ENCODE results near the gene HAUS8. TPM values are rescaled to one million over a fixed set of nuclear protein-coding genes. Genes with fewer than 3 reads are reported as not detected.
A peak's percentile ranks its signal among the peaks of the same experiment; 100 is the strongest.

HAUS8 gene
- total and polyA plus RNA-seq, 2 of the 4 experiments (the other 2 are of a cell fraction) = 3.4 to 14.2 TPM

DNA sequence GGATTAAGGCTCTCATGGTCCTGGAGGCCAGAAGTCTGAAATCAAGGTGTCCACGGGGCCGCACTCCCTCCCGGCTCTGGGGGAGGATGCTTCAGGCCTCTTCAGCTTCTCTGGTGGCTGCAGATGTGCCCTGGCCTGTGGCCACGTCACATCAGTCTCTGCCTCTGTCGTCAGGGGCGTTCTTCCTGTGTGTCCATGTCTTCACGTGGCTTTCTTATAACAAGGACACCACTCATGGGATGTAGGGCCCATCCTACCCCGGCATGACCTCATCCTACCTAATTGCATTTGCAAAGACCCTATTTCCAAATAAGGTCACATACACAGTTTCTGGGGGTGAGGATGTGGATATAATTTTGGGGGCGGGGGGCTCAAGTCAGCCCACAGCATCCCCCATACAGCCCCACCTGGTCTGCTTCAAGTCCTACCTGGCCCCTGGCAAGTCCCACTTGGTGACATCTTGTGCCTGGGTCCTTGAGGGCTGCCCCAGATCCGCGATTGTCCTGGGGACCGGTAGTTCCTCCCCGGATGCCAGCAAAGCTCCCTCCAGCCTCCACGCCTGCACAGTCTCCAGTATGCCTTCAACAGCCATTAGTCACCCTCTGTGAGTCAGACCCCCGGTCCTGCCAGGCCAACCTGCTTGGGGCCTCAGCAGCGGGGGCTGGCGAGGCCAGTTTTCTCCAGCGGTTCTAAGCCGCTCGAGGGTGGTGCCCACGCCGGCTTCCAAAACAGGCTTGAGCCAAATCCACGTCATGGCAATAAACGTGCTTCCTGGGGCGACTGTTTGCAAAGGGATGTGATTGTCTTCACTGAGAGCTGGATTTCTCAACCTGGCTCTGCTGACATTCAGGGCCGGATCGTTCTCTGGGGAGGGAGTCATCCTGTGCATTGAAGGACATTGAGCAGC, 32.5 kb upstream of the HAUS8 start:
- H4K91ac ChIP-seq (ENCODE audit: insufficient read depth, low read depth, low read length) = peak overlapping the region; percentile 97
- dilution Hi-C loops (cut with HindIII; ENCODE audit: low sequenced_read_pairs, unreplicated experiment) (no loop called here), intact Hi-C loops (cut with micrococcal nuclease) (loop anchor here (1.0 to 2.0 kb wide), 2 partner anchors 27 kb away; no protein-coding TSS in a partner anchor), in situ Hi-C loops (cut with MboI; ENCODE audit: low sequenced_read_pairs) (no loop called here)
- peaks cover 10 to 85% of the 10 kb centered on the region in 2 experiments; a peak in 3 of 4 replicates for H3K79me1 ChIP-seq (ENCODE audit: low read depth in 1 of 2, low read length in 2 of 2)
- peak overlapping the region; percentile 86 for H3K27ac ChIP-seq (ENCODE audit: insufficient read depth, low read length)
- peak overlapping the region; percentile 35 for H3K18ac ChIP-seq (ENCODE audit: low read depth, low read length)
- 33% methylated on average over 6 of the region's 27 CpGs; no CpG with 5 or more reads in 1 of the 2 experiments for WGBS, 2 experiments (ENCODE audit: extremely low coverage in 2 of 2, insufficient read length in 1 of 2)
- H3K56ac ChIP-seq (ENCODE audit: extremely low read depth, insufficient read depth, low read length) = peak overlapping the region; percentile 87
- DNase-seq = peak; percentile 98
- ATAC-seq (ENCODE audit: low read depth) = peak; percentile 97
- H3K4me1 ChIP-seq (ENCODE audit: control insufficient read depth, insufficient read depth, low read length) = peaks cover 7% of the 10 kb centered on the region
- peak overlapping the region; percentile 98 for H2AK5ac ChIP-seq (ENCODE audit: low read depth, low read length)
- H3K4me3 ChIP-seq (ENCODE audit: insufficient read depth, low read depth, low read length) = no peak overlapping the region
- peak overlapping the region; percentile 96 for H2BK120ac ChIP-seq (ENCODE audit: low read depth, low read length)
- no peaks in the 10 kb centered on the region for H3K27me3 ChIP-seq (ENCODE audit: control insufficient read depth, insufficient read depth, low read length)
- POLR2A ChIA-PET (ENCODE audit: unreplicated experiment) = interaction anchor here (0.6 kb wide), 1 partner anchor 273 kb away, joined by 3 read pairs; no protein-coding TSS in a partner anchor
- H2AK9ac ChIP-seq (replicated peaks; ENCODE audit: low read depth, low read length, poor library complexity) = peak overlapping the region; percentile 98
- peak overlapping the region; percentile 93 to 95 for H4K8ac ChIP-seq (ENCODE audit: low read depth in 2 of 2, low read length in 2 of 2)
- peak overlapping the region; percentile 86 for H2AFZ ChIP-seq (replicated peaks; ENCODE audit: low read length, poor library complexity)
- peak overlapping the region; percentile 98 for H2BK15ac ChIP-seq (ENCODE audit: low read depth, low read length)
- H3K36me3 ChIP-seq (ENCODE audit: control insufficient read depth, insufficient read depth, low read length) = peaks cover 50% of the 10 kb centered on the region
- peak overlapping the region; percentile 92 for H3K4ac ChIP-seq (ENCODE audit: low read depth, low read length)
- H3K4me2 ChIP-seq (ENCODE audit: low read depth, low read length) = peak overlapping the region; percentile 63
- peak overlapping the region; percentile 89 for H2BK5ac ChIP-seq (ENCODE audit: low read depth, low read length, poor library complexity, severe bottlenecking)
- H3K14ac ChIP-seq (replicated peaks; ENCODE audit: low read depth, low read length) = peak overlapping the region; percentile 92
- peaks cover 56% of the 10 kb centered on the region for H4K20me1 ChIP-seq (ENCODE audit: insufficient read depth, low read length)
- peak overlapping the region; percentile 96 for H3K23ac ChIP-seq (ENCODE audit: low read depth, low read length)
- no TSS peak for BruUV-seq (replicated peaks)
- CTCF ChIA-PET = interaction anchor here (0.5 kb wide), 1 partner anchor 14 kb away, joined by 3 read pairs; no protein-coding TSS in a partner anchor
- peak overlapping the region; percentile 24 for H3K9ac ChIP-seq (ENCODE audit: low read depth, low read length)
- peaks cover 19% of the 10 kb centered on the region for H3K9me1 ChIP-seq (ENCODE audit: insufficient read depth, low read length)
- H4K5ac ChIP-seq (ENCODE audit: low read depth, low read length) = peak overlapping the region; percentile 33
- no peaks in the 10 kb centered on the region for H3K9me3 ChIP-seq (ENCODE audit: control insufficient read depth, insufficient read depth, low read length)
- peak overlapping the region; percentile 95 for H2BK20ac ChIP-seq (ENCODE audit: low read depth, low read length)
- TF ChIP-seq, protein P1, sequence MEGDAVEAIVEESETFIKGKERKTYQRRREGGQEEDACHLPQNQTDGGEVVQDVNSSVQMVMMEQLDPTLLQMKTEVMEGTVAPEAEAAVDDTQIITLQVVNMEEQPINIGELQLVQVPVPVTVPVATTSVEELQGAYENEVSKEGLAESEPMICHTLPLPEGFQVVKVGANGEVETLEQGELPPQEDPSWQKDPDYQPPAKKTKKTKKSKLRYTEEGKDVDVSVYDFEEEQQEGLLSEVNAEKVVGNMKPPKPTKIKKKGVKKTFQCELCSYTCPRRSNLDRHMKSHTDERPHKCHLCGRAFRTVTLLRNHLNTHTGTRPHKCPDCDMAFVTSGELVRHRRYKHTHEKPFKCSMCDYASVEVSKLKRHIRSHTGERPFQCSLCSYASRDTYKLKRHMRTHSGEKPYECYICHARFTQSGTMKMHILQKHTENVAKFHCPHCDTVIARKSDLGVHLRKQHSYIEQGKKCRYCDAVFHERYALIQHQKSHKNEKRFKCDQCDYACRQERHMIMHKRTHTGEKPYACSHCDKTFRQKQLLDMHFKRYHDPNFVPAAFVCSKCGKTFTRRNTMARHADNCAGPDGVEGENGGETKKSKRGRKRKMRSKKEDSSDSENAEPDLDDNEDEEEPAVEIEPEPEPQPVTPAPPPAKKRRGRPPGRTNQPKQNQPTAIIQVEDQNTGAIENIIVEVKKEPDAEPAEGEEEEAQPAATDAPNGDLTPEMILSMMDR (conservative IDR thresholded peaks at IDR 0.05; ENCODE audit: low read depth, low read length) = no peak
- TF ChIP-seq MAFK (IDR thresholded peaks at IDR 0.05; ENCODE audit: low read depth, low read length) (no peak), CEBPB (IDR thresholded peaks at IDR 0.05; ENCODE audit: low read depth, low read length) (peak; percentile 92), RFX5 (IDR thresholded peaks at IDR 0.05; ENCODE audit: low read depth, low read length) (no peak), RAD21 (IDR thresholded peaks at IDR 0.05; ENCODE audit: low read length) (peak; percentile 23; the same call in 1 of the 2 replicates), RCOR1 (IDR thresholded peaks at IDR 0.05; ENCODE audit: insufficient replicate concordance, low read length) (no peak), CHD1 (IDR thresholded peaks at IDR 0.05; ENCODE audit: low read depth, low read length) (0 out of 2 replicates have a peak, but pooled peaks have one; percentile 61), BHLHE40 (IDR thresholded peaks at IDR 0.05; ENCODE audit: low read depth, low read length) (peak; percentile 93), FOS (IDR thresholded peaks at IDR 0.05; ENCODE audit: low read depth, low read length) (peak; percentile 96), MXI1 (IDR thresholded peaks at IDR 0.05; ENCODE audit: borderline replicate concordance, low read depth, low read length) (peak; percentile 72), POLR2A (IDR thresholded peaks at IDR 0.05; ENCODE audit: low read depth, low read length) (0 out of 2 replicates have a peak, but pooled peaks have one; percentile 41)
- TF ChIP-seq, protein P2, sequence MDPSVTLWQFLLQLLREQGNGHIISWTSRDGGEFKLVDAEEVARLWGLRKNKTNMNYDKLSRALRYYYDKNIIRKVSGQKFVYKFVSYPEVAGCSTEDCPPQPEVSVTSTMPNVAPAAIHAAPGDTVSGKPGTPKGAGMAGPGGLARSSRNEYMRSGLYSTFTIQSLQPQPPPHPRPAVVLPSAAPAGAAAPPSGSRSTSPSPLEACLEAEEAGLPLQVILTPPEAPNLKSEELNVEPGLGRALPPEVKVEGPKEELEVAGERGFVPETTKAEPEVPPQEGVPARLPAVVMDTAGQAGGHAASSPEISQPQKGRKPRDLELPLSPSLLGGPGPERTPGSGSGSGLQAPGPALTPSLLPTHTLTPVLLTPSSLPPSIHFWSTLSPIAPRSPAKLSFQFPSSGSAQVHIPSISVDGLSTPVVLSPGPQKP (IDR thresholded peaks at IDR 0.05; ENCODE audit: borderline replicate concordance, low read depth, low read length) = no peak
- TF ChIP-seq, protein P3, sequence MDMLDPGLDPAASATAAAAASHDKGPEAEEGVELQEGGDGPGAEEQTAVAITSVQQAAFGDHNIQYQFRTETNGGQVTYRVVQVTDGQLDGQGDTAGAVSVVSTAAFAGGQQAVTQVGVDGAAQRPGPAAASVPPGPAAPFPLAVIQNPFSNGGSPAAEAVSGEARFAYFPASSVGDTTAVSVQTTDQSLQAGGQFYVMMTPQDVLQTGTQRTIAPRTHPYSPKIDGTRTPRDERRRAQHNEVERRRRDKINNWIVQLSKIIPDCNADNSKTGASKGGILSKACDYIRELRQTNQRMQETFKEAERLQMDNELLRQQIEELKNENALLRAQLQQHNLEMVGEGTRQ (IDR thresholded peaks at IDR 0.05; ENCODE audit: low read depth, low read length) = peak; percentile 56; the same call in 1 of the 2 replicates
